ENCODE data around the gene CTNNA2.
A peak's percentile ranks its signal among the peaks of the same experiment; 100 is the strongest.

GRCh38 chr2:80073134-80073561 is 560.3 kb downstream of the CTNNA2 start:
- no peak for TF ChIP-seq RARB (CRISPR knock-in tag; IDR thresholded peaks at IDR 0.05)
- TF ChIP-seq CTCF (IDR thresholded peaks at IDR 0.05), result peak; percentile 57
- no peak for TF ChIP-seq POLR2AphosphoS2 (conservative IDR thresholded peaks at IDR 0.05; ENCODE audit: low read length)
- TF ChIP-seq JUN (IDR thresholded peaks at IDR 0.05), result no peak
- no peak for TF ChIP-seq EP300 (IDR thresholded peaks at IDR 0.05)
- TF ChIP-seq ZFP36 (IDR thresholded peaks at IDR 0.05; ENCODE audit: borderline replicate concordance, partially characterized antibody), result no peak
- TF ChIP-seq POLR2A (IDR thresholded peaks at IDR 0.05; ENCODE audit: low read length), result no peak
- TF ChIP-seq SREBF2 (IDR thresholded peaks at IDR 0.05), result no peak
- no peak for TF ChIP-seq USF2 (IDR thresholded peaks at IDR 0.05)
- TF ChIP-seq ZSCAN20 (CRISPR knock-in tag; IDR thresholded peaks at IDR 0.05), result no peak

All from A549 (cell line).